ENCODE results near the gene PRPSAP2. TPM values are rescaled to one million over a fixed set of nuclear protein-coding genes. Genes with fewer than 3 reads are reported as not detected.
A peak's percentile ranks its signal among the peaks of the same experiment; 100 is the strongest.
"Not testable (repeated sequence)": the region's sequence is repeated elsewhere in the genome, so short reads cannot be mapped to it uniquely, and the experiment has no call there.

Gene PRPSAP2
- polyA plus RNA-seq, 2 donors, result 14.7 to 20.3 TPM

DNA sequence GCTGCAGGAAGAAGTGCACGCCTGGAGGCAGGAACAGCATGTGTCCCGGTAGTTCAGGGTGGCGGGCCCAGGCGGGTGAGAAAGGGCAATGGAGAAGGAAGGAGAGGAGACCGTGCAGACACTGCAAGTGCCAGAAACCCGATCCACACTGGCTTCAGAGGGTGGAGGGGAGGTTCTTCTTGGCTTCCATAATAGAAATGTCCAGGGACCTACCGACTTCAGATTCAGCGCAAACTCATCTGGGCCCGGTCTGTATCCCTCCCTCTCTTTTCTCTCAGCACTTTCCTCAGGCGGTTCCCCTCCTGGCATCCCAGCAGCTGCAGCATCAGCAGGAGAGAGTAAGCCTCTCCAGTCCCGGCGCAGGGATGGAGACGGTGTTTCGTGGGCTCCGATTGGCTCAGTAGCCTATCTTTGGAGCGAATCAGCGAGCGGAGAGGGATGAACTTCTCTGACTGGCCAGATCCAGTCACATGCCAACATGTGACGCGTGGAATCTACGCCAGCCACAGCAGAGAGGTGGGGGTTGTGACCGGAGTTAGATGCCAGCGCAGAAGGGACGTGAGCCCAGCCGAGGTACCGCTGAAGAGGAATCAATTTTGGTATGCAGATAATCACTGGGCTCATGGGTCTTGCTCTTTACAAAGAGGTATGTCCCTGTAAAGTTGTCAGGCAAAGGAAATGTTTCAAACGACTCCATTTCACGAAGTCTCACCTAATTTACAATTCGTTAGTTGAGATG, 1.9 kb upstream of the PRPSAP2 start:
- 0 to 1% methylated on average over 29 of the region's 29 CpGs for WGBS, 2 donors

DNA sequence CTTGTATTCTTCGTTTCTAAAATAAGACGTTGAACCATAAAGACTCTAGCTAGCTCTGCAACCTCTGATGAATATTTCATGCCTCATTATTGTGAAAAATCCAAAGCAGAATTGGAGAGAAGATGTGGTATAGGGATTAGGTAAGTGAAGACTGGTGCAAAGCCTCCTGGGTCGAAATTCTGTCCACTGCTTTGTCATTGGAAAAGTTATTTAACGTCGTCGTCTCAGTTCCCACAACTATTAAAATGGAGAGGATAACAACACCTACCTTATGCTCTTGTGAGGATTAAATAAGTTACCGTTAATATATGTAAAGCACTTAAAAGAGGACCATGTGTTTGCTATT, 1.4 kb upstream of the PRPSAP2 start:
- H3K4me1 ChIP-seq (ENCODE audit: control insufficient read depth in 2 of 2, insufficient read depth in 2 of 2, low read length in 1 of 2), result no peaks in the 10 kb centered on the region
- peak overlapping the region in 1 of 2 donors; percentile 54 for H3K4me3 ChIP-seq (ENCODE audit: low read depth in 1 of 2, low read length in 2 of 2)

More for the DNA sequence above, 1.9 kb upstream of the PRPSAP2 start:
- H3K9me3 ChIP-seq (ENCODE audit: control insufficient read depth in 2 of 2, insufficient read depth in 1 of 2, low read depth in 1 of 2, low read length in 1 of 2), result no peaks in the 10 kb centered on the region
- H3K36me3 ChIP-seq (ENCODE audit: control insufficient read depth in 2 of 2, insufficient read depth in 2 of 2, low read length in 1 of 2), result no peaks in the 10 kb centered on the region
- H3K27ac ChIP-seq (ENCODE audit: low read depth in 2 of 2, low read length in 1 of 2), result peak overlapping the region; percentile 70 to 74
- no peaks in the 10 kb centered on the region for H3K4me1 ChIP-seq (ENCODE audit: control insufficient read depth in 2 of 2, insufficient read depth in 2 of 2, low read length in 1 of 2)
- peak overlapping the region; percentile 33 to 54 for H3K4me3 ChIP-seq (ENCODE audit: low read depth in 1 of 2, low read length in 2 of 2)
- H3K27me3 ChIP-seq (ENCODE audit: control insufficient read depth in 1 of 2, insufficient read depth in 2 of 2, low read length in 2 of 2), result no peaks in the 10 kb centered on the region

DNA sequence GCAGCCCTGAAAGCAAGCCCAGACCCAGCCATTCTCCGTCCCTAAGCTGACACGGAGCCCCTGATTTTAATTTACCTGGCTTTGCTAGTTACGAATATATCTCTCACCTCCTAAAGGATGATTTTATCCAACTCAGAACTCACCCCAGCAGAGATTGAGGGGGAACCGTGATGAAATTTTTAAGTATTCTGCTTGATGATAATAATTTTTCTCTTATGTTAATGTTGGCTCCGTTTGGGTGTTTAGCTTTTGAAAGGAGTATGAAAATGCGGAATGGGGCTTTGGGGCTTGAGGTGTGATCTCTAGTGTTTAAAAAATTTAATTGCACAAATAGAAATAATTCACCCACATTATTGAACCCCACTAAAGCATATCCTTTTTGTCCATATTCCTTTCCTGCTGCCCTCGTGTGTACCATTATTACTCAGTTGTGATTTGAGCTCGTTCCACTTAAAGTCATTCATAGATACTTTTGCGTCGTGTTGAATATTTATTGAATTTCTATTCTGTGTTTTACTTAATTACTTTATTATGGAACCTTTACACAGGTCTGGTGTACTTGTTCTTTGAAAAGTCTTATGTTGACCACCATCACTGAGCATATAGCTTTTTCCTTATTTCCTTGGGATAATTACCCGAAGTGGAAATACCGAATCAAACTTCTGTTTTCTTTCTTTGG, 775 bp downstream of the PRPSAP2 start:
- WGBS, 2 donors, result 12 to 13% methylated on average over 12 of the region's 12 CpGs
- Histone ChIP-seq H3K4me3 (ENCODE audit: low read depth in 1 of 2, low read length in 2 of 2) (peak overlapping the region; percentile 72 to 83), H3K4me1 (ENCODE audit: control insufficient read depth in 2 of 2, insufficient read depth in 2 of 2, low read length in 1 of 2) (no peaks in the 10 kb centered on the region), H3K27ac (ENCODE audit: low read depth in 2 of 2, low read length in 1 of 2) (peak overlapping the region; percentile 89 to 94), H3K27me3 (ENCODE audit: control insufficient read depth in 1 of 2, insufficient read depth in 2 of 2, low read length in 2 of 2) (no peaks in the 10 kb centered on the region), H3K36me3 (ENCODE audit: control insufficient read depth in 2 of 2, insufficient read depth in 2 of 2, low read length in 1 of 2) (no peaks in the 10 kb centered on the region), H3K9me3 (ENCODE audit: control insufficient read depth in 2 of 2, insufficient read depth in 1 of 2, low read depth in 1 of 2, low read length in 1 of 2) (no peaks in the 10 kb centered on the region)

More for the DNA sequence above, 1.4 kb upstream of the PRPSAP2 start:
- Histone ChIP-seq H3K36me3 (ENCODE audit: control insufficient read depth in 2 of 2, insufficient read depth in 2 of 2, low read length in 1 of 2) (no peaks in the 10 kb centered on the region), H3K9me3 (ENCODE audit: control insufficient read depth in 2 of 2, insufficient read depth in 1 of 2, low read depth in 1 of 2, low read length in 1 of 2) (no peaks in the 10 kb centered on the region), H3K27me3 (ENCODE audit: control insufficient read depth in 1 of 2, insufficient read depth in 2 of 2, low read length in 2 of 2) (no peaks in the 10 kb centered on the region), H3K27ac (ENCODE audit: low read depth in 2 of 2, low read length in 1 of 2) (peak overlapping the region; percentile 70 to 74)
- 3 to 6% methylated on average over 7 of the region's 7 CpGs for WGBS, 2 donors

DNA sequence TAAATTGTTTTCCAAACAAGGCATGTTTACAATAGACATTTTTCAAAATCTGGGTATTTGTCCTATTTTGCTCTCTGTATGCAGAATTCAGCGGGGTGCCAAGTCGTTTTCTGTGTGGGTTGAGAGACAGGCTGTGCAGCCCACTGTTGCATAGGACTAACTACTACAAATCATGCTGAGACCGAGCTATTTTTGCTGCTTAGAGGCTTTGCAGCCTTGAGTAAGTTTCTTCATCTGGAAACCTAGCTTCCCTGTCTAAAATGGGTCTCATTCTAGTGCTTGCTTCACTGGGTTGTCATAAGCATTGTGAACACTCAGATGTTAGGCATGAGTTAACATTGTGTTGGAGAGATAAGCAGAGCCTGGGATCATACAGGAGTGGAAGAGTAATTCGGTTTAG, 1.3 kb downstream of the PRPSAP2 start:
- H3K27ac ChIP-seq (ENCODE audit: low read depth in 2 of 2, low read length in 1 of 2), result no peak overlapping the region
- peak overlapping the region in 1 of 2 donors; percentile 83 for H3K4me3 ChIP-seq (ENCODE audit: low read depth in 1 of 2, low read length in 2 of 2)
- no peaks in the 10 kb centered on the region for H3K36me3 ChIP-seq (ENCODE audit: control insufficient read depth in 2 of 2, insufficient read depth in 2 of 2, low read length in 1 of 2)
- no peaks in the 10 kb centered on the region for H3K4me1 ChIP-seq (ENCODE audit: control insufficient read depth in 2 of 2, insufficient read depth in 2 of 2, low read length in 1 of 2)
- 35 to 50% methylated on average over 4 of the region's 4 CpGs for WGBS, 2 donors
- H3K27me3 ChIP-seq (ENCODE audit: control insufficient read depth in 1 of 2, insufficient read depth in 2 of 2, low read length in 2 of 2), result no peaks in the 10 kb centered on the region
- H3K9me3 ChIP-seq (ENCODE audit: control insufficient read depth in 2 of 2, insufficient read depth in 1 of 2, low read depth in 1 of 2, low read length in 1 of 2), result no peaks in the 10 kb centered on the region

DNA sequence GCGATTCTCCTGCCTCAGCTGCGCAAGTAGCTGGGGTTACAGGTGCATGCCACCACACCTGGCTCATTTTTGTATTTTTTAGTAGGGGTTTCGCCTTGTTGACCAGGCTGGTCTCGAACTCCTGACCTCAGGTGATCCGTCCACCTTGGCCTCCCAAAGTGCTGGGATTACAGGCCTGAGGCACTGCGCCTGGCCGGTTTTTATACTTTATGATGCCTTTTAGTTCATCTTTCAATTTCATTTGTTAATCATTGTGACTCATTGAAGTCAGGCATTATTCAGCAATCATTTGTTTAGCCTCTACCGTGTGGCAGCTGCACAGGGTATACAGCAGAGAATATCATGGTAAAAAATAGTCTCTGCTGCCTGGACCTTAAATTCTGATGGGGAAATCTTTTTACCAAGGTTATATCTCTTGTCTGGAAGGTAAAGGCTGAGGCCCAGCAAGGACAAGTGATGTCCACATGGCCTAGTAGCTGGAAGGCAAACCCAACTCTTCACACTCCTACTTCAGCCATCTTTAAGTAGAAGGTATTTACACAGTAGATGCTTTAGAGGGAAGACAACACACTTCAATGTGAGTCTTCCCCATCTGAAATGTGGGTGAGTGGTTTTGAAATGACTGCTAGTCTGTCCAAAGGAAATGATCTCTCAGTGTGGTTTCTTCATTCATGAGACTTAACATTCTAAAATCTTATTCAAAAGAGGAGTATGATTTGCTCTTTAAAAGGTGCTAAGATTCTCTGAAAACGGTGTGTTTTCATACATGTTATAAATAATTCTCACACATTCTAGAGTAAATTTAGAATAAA, 2.4 kb downstream of the PRPSAP2 start:
- 73 to 77% methylated on average over 9 of the region's 9 CpGs for WGBS, 2 donors
- Histone ChIP-seq H3K36me3 (ENCODE audit: control insufficient read depth in 2 of 2, insufficient read depth in 2 of 2, low read length in 1 of 2) (no peaks in the 10 kb centered on the region), H3K27ac (ENCODE audit: low read depth in 2 of 2, low read length in 1 of 2) (no peak overlapping the region)

DNA sequence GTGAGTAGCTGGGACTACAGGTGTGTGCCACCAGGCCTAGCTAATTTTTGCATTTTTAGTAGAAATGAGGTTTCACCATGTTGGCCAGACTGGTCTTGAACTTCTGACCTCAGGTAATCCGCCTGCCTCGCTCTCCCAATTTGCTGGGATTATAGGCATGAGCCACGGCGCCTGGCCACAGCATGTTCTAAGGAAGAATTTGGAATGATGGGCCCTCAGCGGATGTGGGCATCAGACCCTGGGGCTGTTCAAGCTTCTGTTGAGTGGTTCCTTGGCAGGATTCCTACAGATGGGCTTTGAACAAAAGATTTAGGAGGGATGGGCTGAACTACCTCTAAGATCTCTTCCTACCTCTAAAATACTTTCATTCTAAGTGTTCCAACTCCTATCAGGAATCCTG, 4.1 kb downstream of the PRPSAP2 start:
- H3K36me3 ChIP-seq (ENCODE audit: control insufficient read depth in 2 of 2, insufficient read depth in 2 of 2, low read length in 1 of 2), result no peaks in the 10 kb centered on the region
- no peaks in the 10 kb centered on the region for H3K27me3 ChIP-seq (ENCODE audit: control insufficient read depth in 1 of 2, insufficient read depth in 2 of 2, low read length in 2 of 2)
- no peak overlapping the region for H3K4me3 ChIP-seq (ENCODE audit: low read depth in 1 of 2, low read length in 2 of 2)
- WGBS, 2 donors, result 85 to 90% methylated on average over 5 of the region's 5 CpGs
- H3K4me1 ChIP-seq (ENCODE audit: control insufficient read depth in 2 of 2, insufficient read depth in 2 of 2, low read length in 1 of 2), result no peaks in the 10 kb centered on the region
- no peak overlapping the region for H3K27ac ChIP-seq (ENCODE audit: low read depth in 2 of 2, low read length in 1 of 2)
- no peaks in the 10 kb centered on the region for H3K9me3 ChIP-seq (ENCODE audit: control insufficient read depth in 2 of 2, insufficient read depth in 1 of 2, low read depth in 1 of 2, low read length in 1 of 2)

More for the DNA sequence above, 2.4 kb downstream of the PRPSAP2 start:
- Histone ChIP-seq H3K27me3 (ENCODE audit: control insufficient read depth in 1 of 2, insufficient read depth in 2 of 2, low read length in 2 of 2) (no peaks in the 10 kb centered on the region), H3K9me3 (ENCODE audit: control insufficient read depth in 2 of 2, insufficient read depth in 1 of 2, low read depth in 1 of 2, low read length in 1 of 2) (no peaks in the 10 kb centered on the region), H3K4me3 (ENCODE audit: low read depth in 1 of 2, low read length in 2 of 2) (no peak overlapping the region), H3K4me1 (ENCODE audit: control insufficient read depth in 2 of 2, insufficient read depth in 2 of 2, low read length in 1 of 2) (no peaks in the 10 kb centered on the region)

DNA sequence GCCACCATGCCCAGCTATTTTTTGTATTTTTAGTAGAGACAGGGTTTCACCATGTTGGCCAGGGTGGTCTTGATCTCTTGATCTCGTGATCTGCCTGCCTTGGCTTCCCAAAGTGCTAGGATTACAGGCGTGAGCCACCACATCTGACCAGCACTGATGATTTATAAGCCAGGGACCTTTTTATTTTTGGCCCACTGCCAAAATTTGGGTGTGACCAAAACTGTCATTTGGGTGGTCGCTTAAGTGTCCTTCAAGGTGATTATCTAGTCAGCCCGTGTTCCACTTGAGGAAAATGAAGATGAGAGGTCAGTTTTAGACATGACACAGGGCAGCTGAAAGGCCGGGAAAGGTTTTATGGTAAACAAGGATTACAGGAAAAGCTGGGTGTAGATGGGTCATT, 7.1 kb downstream of the PRPSAP2 start:
- not testable (repeated sequence) for H3K27me3 ChIP-seq (ENCODE audit: control insufficient read depth in 1 of 2, insufficient read depth in 2 of 2, low read length in 2 of 2); H3K27ac ChIP-seq (ENCODE audit: low read depth in 2 of 2, low read length in 1 of 2); H3K36me3 ChIP-seq (ENCODE audit: control insufficient read depth in 2 of 2, insufficient read depth in 2 of 2, low read length in 1 of 2); H3K4me1 ChIP-seq (ENCODE audit: control insufficient read depth in 2 of 2, insufficient read depth in 2 of 2, low read length in 1 of 2); H3K4me3 ChIP-seq (ENCODE audit: low read depth in 1 of 2, low read length in 2 of 2); H3K9me3 ChIP-seq (ENCODE audit: control insufficient read depth in 2 of 2, insufficient read depth in 1 of 2, low read depth in 1 of 2, low read length in 1 of 2)
- 56 to 57% methylated on average over 5 of the region's 5 CpGs for WGBS, 2 donors

DNA sequence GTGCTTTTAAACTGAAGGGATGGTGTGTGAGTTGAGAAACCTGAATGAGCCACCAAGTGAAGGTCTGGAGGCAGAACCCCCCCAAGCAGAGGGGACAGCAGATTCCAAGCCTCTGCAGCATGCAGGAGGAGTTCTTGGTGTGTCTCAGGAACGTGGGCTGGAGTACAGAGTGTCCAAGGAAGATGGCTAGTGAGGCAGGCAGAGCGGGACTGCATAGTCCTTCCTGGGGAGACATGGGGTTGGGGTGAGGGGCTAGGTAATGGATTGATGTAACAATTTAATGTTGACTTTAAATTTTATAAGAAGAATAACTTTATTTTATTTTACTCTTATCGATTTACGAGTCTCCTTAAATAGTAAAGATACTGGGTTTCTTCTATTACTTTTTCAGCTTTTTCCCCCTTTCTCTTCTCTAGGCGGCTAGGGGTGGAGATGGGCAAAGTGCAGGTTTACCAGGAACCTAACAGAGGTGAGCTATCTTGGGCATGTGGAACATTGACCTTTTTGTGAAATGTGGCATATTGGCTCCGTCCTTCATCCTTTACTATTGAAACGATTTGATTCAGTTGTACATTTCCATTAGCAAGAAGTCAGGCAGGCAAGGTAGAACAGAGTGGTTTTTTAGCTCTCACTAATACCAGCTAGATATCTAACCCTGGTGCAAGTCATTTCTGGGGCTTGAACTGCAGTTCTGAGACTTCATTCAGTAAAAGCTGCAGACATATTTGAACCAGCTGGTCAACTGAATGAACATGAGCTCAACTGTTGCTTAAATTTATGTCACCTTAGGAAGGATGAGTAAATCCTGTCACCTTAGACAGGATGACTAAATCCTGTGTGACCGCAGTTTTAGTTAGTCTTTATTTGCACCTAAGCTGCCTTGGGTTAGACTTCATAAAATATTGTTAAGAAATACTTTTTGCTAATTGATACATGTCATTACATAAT, 9.2 kb downstream of the PRPSAP2 start:
- Histone ChIP-seq H3K9me3 (ENCODE audit: control insufficient read depth in 2 of 2, insufficient read depth in 1 of 2, low read depth in 1 of 2, low read length in 1 of 2) (no peaks in the 10 kb centered on the region), H3K36me3 (ENCODE audit: control insufficient read depth in 2 of 2, insufficient read depth in 2 of 2, low read length in 1 of 2) (peaks cover 2 to 4% of the 10 kb centered on the region in 2 donors)
- WGBS, 2 donors, result 77 to 87% methylated on average over 8 of the region's 8 CpGs

More for the DNA sequence above, 9.2 kb downstream of the PRPSAP2 start:
- no peaks in the 10 kb centered on the region for H3K4me1 ChIP-seq (ENCODE audit: control insufficient read depth in 2 of 2, insufficient read depth in 2 of 2, low read length in 1 of 2)
- H3K27ac ChIP-seq (ENCODE audit: low read depth in 2 of 2, low read length in 1 of 2), result no peak overlapping the region
- no peaks in the 10 kb centered on the region for H3K27me3 ChIP-seq (ENCODE audit: control insufficient read depth in 1 of 2, insufficient read depth in 2 of 2, low read length in 2 of 2)
- no peak overlapping the region for H3K4me3 ChIP-seq (ENCODE audit: low read depth in 1 of 2, low read length in 2 of 2)

All from esophagus (tissue), 2 donors.